ENCODE data around the gene ROCK1.
"Not testable (repeated sequence)": the region's sequence is repeated elsewhere in the genome, so short reads cannot be mapped to it uniquely, and the experiment has no call there.

ROCK1 gene

GRCh38 chr18:21052385-21052784 lies 59.2 kb downstream of the ROCK1 start:
- no peak for DNase-seq (ENCODE audit: low read depth)

- DNase-seq (ENCODE audit: low read depth) = no peak
Measured at GRCh38 chr18:21051620-21052019, 60.0 kb downstream of the ROCK1 start.

- DNase-seq (ENCODE audit: low read depth) = no peak
Measured at GRCh38 chr18:21049306-21049705, 62.3 kb downstream of the ROCK1 start.

GRCh38 chr18:21047126-21047525 lies 64.5 kb downstream of the ROCK1 start:
- DNase-seq (ENCODE audit: low read depth) = no peak

- no peak for DNase-seq (ENCODE audit: low read depth)
Measured at GRCh38 chr18:21040466-21040865, 71.1 kb downstream of the ROCK1 start.

- DNase-seq (ENCODE audit: low read depth) = no peak
Measured at GRCh38 chr18:21038201-21038600, 73.4 kb downstream of the ROCK1 start.

- DNase-seq (ENCODE audit: low read depth) = no peak
Measured at GRCh38 chr18:21031845-21032244, 79.8 kb downstream of the ROCK1 start.

- DNase-seq (ENCODE audit: low read depth) = not testable (repeated sequence)
Measured at GRCh38 chr18:21018257-21018656, 93.4 kb downstream of the ROCK1 start.

- DNase-seq (ENCODE audit: low read depth) = no peak
Measured at GRCh38 chr18:21012308-21012707, 99.3 kb downstream of the ROCK1 start.

GRCh38 chr18:21004726-21005125 lies 106.9 kb downstream of the ROCK1 start:
- no peak for DNase-seq (ENCODE audit: low read depth)

GRCh38 chr18:21000667-21001066 lies 110.9 kb downstream of the ROCK1 start:
- no peak for DNase-seq (ENCODE audit: low read depth)

- no peak for DNase-seq (ENCODE audit: low read depth)
Measured at GRCh38 chr18:20997371-20997770, 114.2 kb downstream of the ROCK1 start.

GRCh38 chr18:20996418-20996817 lies 115.2 kb downstream of the ROCK1 start:
- DNase-seq (ENCODE audit: low read depth) = no peak

- DNase-seq (ENCODE audit: low read depth) = no peak
Measured at GRCh38 chr18:20988726-20989125, 122.9 kb downstream of the ROCK1 start.

GRCh38 chr18:20975077-20975476 lies 136.5 kb downstream of the ROCK1 start:
- DNase-seq (ENCODE audit: low read depth) = no peak

GRCh38 chr18:20971886-20972267 lies 139.7 kb downstream of the ROCK1 start:
- DNase-seq (ENCODE audit: low read depth) = no peak

- no peak for DNase-seq (ENCODE audit: low read depth)
Measured at GRCh38 chr18:20966795-20967194, 144.8 kb downstream of the ROCK1 start.

GRCh38 chr18:20963027-20963426 lies 148.6 kb downstream of the ROCK1 start:
- no peak for DNase-seq (ENCODE audit: low read depth)

- no peak for DNase-seq (ENCODE audit: low read depth)
Measured at GRCh38 chr18:20960735-20961134, 150.9 kb downstream of the ROCK1 start.

GRCh38 chr18:20950827-20951226 lies 160.8 kb downstream of the ROCK1 start:
- not testable (repeated sequence) for DNase-seq (ENCODE audit: low read depth)

All from stimulated activated CD8-positive, alpha-beta memory T cell treated with anti-CD3 and anti-CD28 coated beads, Interleukin-15, amount 100 ng/mL, for 1 hour (primary cell).